K562 (cell line): ENCODE measurements around the gene HEG1. TPM values are rescaled to one million over a fixed set of nuclear protein-coding genes. Genes with fewer than 3 reads are reported as not detected.

Source experiments
- ATAC-seq: fragments of 200-7000 bp; cut with Tn5 transposase; 3 replicates; pipeline ENCODE4 v1.9.1; 2020; ENCODE audit warnings: moderate library complexity
- BruUV-seq: library from RNA; stranded (reverse); fragments of 400-500 nt; replicated peaks from 2 replicates; lab custom pipeline; 2021; lab: Mats Ljungman, UMichigan
- CTCF ChIA-PET: fragments of 300-600 bp; formaldehyde crosslinking; extraction: SDS; loops from one replicate; lab custom pipeline; 2021; ENCODE audit warnings: low intra/inter-chr PET ratio; lab: Yijun Ruan, JAX
- POLR2A ChIA-PET: fragments of 300-600, 350-650 bp; sonication (Branson Sonifier 250); formaldehyde crosslinking; extraction: SDS; loops from one replicate; lab custom pipeline; 2021; ENCODE audit warnings: antibody characterized with exemption, inconsistent platforms; lab: Yijun Ruan, JAX
- DNase-seq, 4 experiments: peaks; one replicate each; pipeline versions ENCODE4 v3.0.0 to v3.0.0-alpha.2; 2011 to 2018; ENCODE audit warnings: low spot score in 3 of 4, mixed read lengths in 3 of 4; ENCODE audit errors: extremely low read depth in 1 of 4
- FAIRE-seq: peaks from 2 replicates; lab custom pipeline; 2011; peaks lifted over from hg19 to GRCh38; lab: Jason Lieb, UNC
- H2AFZ ChIP-seq: 2 replicates; pipeline ENCODE4 v1.6.0; 2011; ENCODE audit warnings: low read depth, low read length, control low read depth, inconsistent platforms
- H3K27ac ChIP-seq: fragments of 200-600 bp; 3 replicates; pipeline ENCODE4 v1.8.0; 2011; ENCODE audit warnings: low read depth, mild to moderate bottlenecking, control low read depth, inconsistent platforms, low read length, moderate library complexity, mixed read lengths; ENCODE audit errors: extremely low read depth
- H3K27me3 ChIP-seq, 2 experiments: fragments of 300-600 bp in 1 of 2; 2 replicates in 1 of 2; 3 replicates in 1 of 2; pipeline versions ENCODE4 v1.6.0 to v1.8.0; 2011; ENCODE audit warnings: inconsistent platforms in 2 of 2, low read length in 2 of 2, mild to moderate bottlenecking in 1 of 2, mixed read lengths in 1 of 2, moderate library complexity in 1 of 2; ENCODE audit not compliant: control insufficient read depth in 2 of 2, insufficient read depth in 2 of 2
- H3K36me3 ChIP-seq: fragments of 300-600 bp; 3 replicates; pipeline ENCODE4 v1.8.0; 2011; ENCODE audit warnings: mild to moderate bottlenecking, low read length, inconsistent platforms; ENCODE audit not compliant: control insufficient read depth, insufficient read depth
- H3K4me1 ChIP-seq, 2 experiments: fragments of 200-600 bp in 1 of 2; replicated peaks in 1 of 2; 2 replicates in 1 of 2; 3 replicates in 1 of 2; pipeline versions ENCODE4 v1.5.1 to v1.8.0; 2011; ENCODE audit warnings: inconsistent platforms in 2 of 2, low read length in 2 of 2, mild to moderate bottlenecking in 1 of 2, mixed read lengths in 1 of 2, moderate library complexity in 1 of 2; ENCODE audit not compliant: control insufficient read depth in 2 of 2, insufficient read depth in 2 of 2
- H3K4me2 ChIP-seq: 2 replicates; pipeline ENCODE4 v1.6.1; 2011; ENCODE audit warnings: low read length, control low read depth, inconsistent platforms, mixed read lengths; ENCODE audit not compliant: insufficient read depth
- H3K4me3 ChIP-seq: fragments of 200-600 bp; sonication (generic), shearing (Covaris generic); 2 replicates; pipeline ENCODE4 v1.5.1; 2016; ENCODE audit warnings: control low read depth, inconsistent platforms
- H3K79me2 ChIP-seq: fragments of 200-600 bp; 3 replicates; pipeline ENCODE4 v1.8.0; 2011; ENCODE audit warnings: low read length, inconsistent platforms; ENCODE audit not compliant: control insufficient read depth, insufficient read depth
- H3K9ac ChIP-seq, 2 experiments: 2 replicates each; pipeline versions ENCODE4 v1.6.0 to v1.6.1; 2011; ENCODE audit warnings: low read depth in 2 of 2, low read length in 2 of 2, control low read depth in 1 of 2, inconsistent platforms in 1 of 2, mild to moderate bottlenecking in 1 of 2, mixed read lengths in 1 of 2; ENCODE audit not compliant: insufficient read depth in 1 of 2
- H3K9me1 ChIP-seq: one replicate; pipeline ENCODE4 v1.6.0; 2011; ENCODE audit warnings: inconsistent platforms, mild to moderate bottlenecking, low read length, moderate library complexity; ENCODE audit not compliant: control insufficient read depth, insufficient read depth
- H3K9me3 ChIP-seq: replicated peaks from 2 replicates; pipeline ENCODE4 v1.5.1; 2011; ENCODE audit warnings: low read depth, low read length, inconsistent platforms; ENCODE audit not compliant: control insufficient read depth, insufficient read depth
- H4K20me1 ChIP-seq: replicated peaks from 2 replicates; pipeline ENCODE4 v1.6.1; 2011; ENCODE audit warnings: low read length, inconsistent platforms, mixed read lengths; ENCODE audit not compliant: control insufficient read depth, insufficient read depth
- CHD7 ChIP-seq: fragments of 200-600 bp; sonication (generic); IDR thresholded peaks from one replicate; pipeline ENCODE4 v1.6.1; 2012; ENCODE audit warnings: mild to moderate bottlenecking, low read depth, low read length, inconsistent platforms
- HDGF ChIP-seq: fragments of 450-650 bp; IDR thresholded peaks from 2 replicates; pipeline ENCODE4 v1.6.1; 2016
- HNRNPH1 ChIP-seq: fragments of 200-400 bp; formaldehyde crosslinking; optimal IDR thresholded peaks from 2 replicates; pipeline ENCODE3; 2017; ENCODE audit warnings: low read depth, mild to moderate bottlenecking, low read length, moderate library complexity
- PKNOX1 ChIP-seq: fragments of 450-650 bp; IDR thresholded peaks from 2 replicates; pipeline ENCODE4 v1.6.1; 2016
- WGBS: fragments of 100-300 bp; shearing (Covaris generic); methylation state at CpG from one replicate; pipeline ENCODE4 v1.1.6; 2016; ENCODE audit warnings: low coverage, mixed read lengths; ENCODE audit not compliant: insufficient coverage; ENCODE audit errors: missing lambda C conversion rate; 5-methylcytosine and 5-hydroxymethylcytosine counted together
- in situ Hi-C: fragments of 300-500 bp; cut with MboI; formaldehyde crosslinking; loops from 4 replicates; pipeline ENCODE4 v1.15.0; 2018; ENCODE audit warnings: inconsistent platforms, mixed read lengths
- intact Hi-C: fragments of 100-400 bp; cut with micrococcal nuclease; formaldehyde crosslinking; loops from 2 replicates; pipeline ENCODE4 v1.14.2; 2022
- polyA plus RNA-seq, 8 experiments: library from polyadenylated mRNA; depleted of rRNA in 4 of 8; stranded (reverse) in 5 of 8; unstranded in 3 of 8; fragments of >200 nt; fragmentation: Nextera tagmentation in 2 of 8; fragmentation: Illumina TruSeq in 1 of 8; extraction: Ambion mirVana in 2 of 8; extraction: Trizol in 1 of 8; gene quantifications; 2 replicates each; pipeline versions ENCODE4 v1.2.1 to v1.2.3, GENCODE V29; 2011 to 2014; ENCODE audit warnings: inconsistent platforms in 1 of 8, missing spikeins in 1 of 8
- total RNA-seq, 7 experiments: library from RNA; depleted of rRNA in 6 of 7; stranded (reverse); fragments of >200 nt in 6 of 7; fragmentation: Illumina TruSeq in 2 of 7; extraction: Trizol in 2 of 7; gene quantifications; 2 replicates each; pipeline versions ENCODE4 v1.2.1 to v1.2.3, GENCODE V29; 2011 to 2021; ENCODE audit warnings: low replicate concordance in 1 of 7

The HEG1 gene
- total and polyA plus RNA-seq, 9 of the 15 experiments (the other 6 are each of a cell fraction or from before 2014, with no cell fraction given) = 0.24 TPM; not detected in 8

- TF ChIP-seq HDGF (no peak), HNRNPH1 (no peak)
- TF ChIP-seq, all 486 proteins: peak for 2
These were observed 375 bp downstream of the HEG1 start (continued) for GRCh38 chr3:125055331-125055912.

GRCh38 chr3:125054449-125055329 is 1.1 kb downstream of the HEG1 start:
- H3K79me2 ChIP-seq = no peaks in the 10 kb centered on the region
- H3K9ac ChIP-seq = no peak overlapping the region
- intact Hi-C loops = no loop called here
- H3K4me1 ChIP-seq = peaks cover 0 to 11% of the 10 kb centered on the region in 2 experiments; a peak in 2 of 5 replicates
- FAIRE-seq = no peak
- ATAC-seq = no peak
- POLR2A ChIA-PET = interaction anchor here (0.6 kb wide), 1 partner anchor 27 kb away, joined by 3 read pairs; no protein-coding TSS in a partner anchor
- no peaks in the 10 kb centered on the region for H3K9me1 ChIP-seq
- in situ Hi-C loops = no loop called here
- no peak overlapping the region for H3K4me2 ChIP-seq
- no peaks in the 10 kb centered on the region for H4K20me1 ChIP-seq
- BruUV-seq = no TSS peak
- peaks cover 25 to 53% of the 10 kb centered on the region in 2 experiments for H3K27me3 ChIP-seq
- H3K9me3 ChIP-seq = no peaks in the 10 kb centered on the region
- WGBS = 6% methylated on average over 17 of the region's 17 CpGs
- DNase-seq = no peak
- no peak overlapping the region for H3K4me3 ChIP-seq
- CTCF ChIA-PET = no interaction called here
- TF ChIP-seq PKNOX1 (peak; percentile 24; the same call in 1 of the 2 replicates), CHD7 (no peak)
- no peak overlapping the region for H3K27ac ChIP-seq
- H2AFZ ChIP-seq = no peak overlapping the region
- no peaks in the 10 kb centered on the region for H3K36me3 ChIP-seq
